K562 (cell line): ENCODE measurements around the gene AKT1S1. TPM values are rescaled to one million over a fixed set of nuclear protein-coding genes. Genes with fewer than 3 reads are reported as not detected.

Experiments used
- ATAC-seq: fragments of 200-7000 bp; cut with Tn5 transposase; 3 replicates; pipeline ENCODE4 v1.9.1; 2020; ENCODE audit warnings: moderate library complexity
- BruUV-seq: library from RNA; stranded (reverse); fragments of 400-500 nt; replicated peaks from 2 replicates; lab custom pipeline; 2021; lab: Mats Ljungman, UMichigan
- CTCF ChIA-PET: fragments of 300-600 bp; formaldehyde crosslinking; extraction: SDS; loops from one replicate; lab custom pipeline; 2021; ENCODE audit warnings: low intra/inter-chr PET ratio; lab: Yijun Ruan, JAX
- POLR2A ChIA-PET: fragments of 300-600, 350-650 bp; sonication (Branson Sonifier 250); formaldehyde crosslinking; extraction: SDS; loops from one replicate; lab custom pipeline; 2021; ENCODE audit warnings: antibody characterized with exemption, inconsistent platforms; lab: Yijun Ruan, JAX
- DNase-seq, 4 experiments: peaks; one replicate each; pipeline versions ENCODE4 v3.0.0 to v3.0.0-alpha.2; 2011 to 2018; ENCODE audit warnings: low spot score in 3 of 4, mixed read lengths in 3 of 4; ENCODE audit errors: extremely low read depth in 1 of 4
- FAIRE-seq: peaks from 2 replicates; lab custom pipeline; 2011; peaks lifted over from hg19 to GRCh38; lab: Jason Lieb, UNC
- H2AFZ ChIP-seq: 2 replicates; pipeline ENCODE4 v1.6.0; 2011; ENCODE audit warnings: low read depth, low read length, control low read depth, inconsistent platforms
- H3K27ac ChIP-seq: fragments of 200-600 bp; 3 replicates; pipeline ENCODE4 v1.8.0; 2011; ENCODE audit warnings: low read depth, mild to moderate bottlenecking, control low read depth, inconsistent platforms, low read length, moderate library complexity, mixed read lengths; ENCODE audit errors: extremely low read depth
- H3K27me3 ChIP-seq, 2 experiments: fragments of 300-600 bp in 1 of 2; 2 replicates in 1 of 2; 3 replicates in 1 of 2; pipeline versions ENCODE4 v1.6.0 to v1.8.0; 2011; ENCODE audit warnings: inconsistent platforms in 2 of 2, low read length in 2 of 2, mild to moderate bottlenecking in 1 of 2, mixed read lengths in 1 of 2, moderate library complexity in 1 of 2; ENCODE audit not compliant: control insufficient read depth in 2 of 2, insufficient read depth in 2 of 2
- H3K36me3 ChIP-seq: fragments of 300-600 bp; 3 replicates; pipeline ENCODE4 v1.8.0; 2011; ENCODE audit warnings: mild to moderate bottlenecking, low read length, inconsistent platforms; ENCODE audit not compliant: control insufficient read depth, insufficient read depth
- H3K4me1 ChIP-seq, 2 experiments: fragments of 200-600 bp in 1 of 2; replicated peaks in 1 of 2; 2 replicates in 1 of 2; 3 replicates in 1 of 2; pipeline versions ENCODE4 v1.5.1 to v1.8.0; 2011; ENCODE audit warnings: inconsistent platforms in 2 of 2, low read length in 2 of 2, mild to moderate bottlenecking in 1 of 2, mixed read lengths in 1 of 2, moderate library complexity in 1 of 2; ENCODE audit not compliant: control insufficient read depth in 2 of 2, insufficient read depth in 2 of 2
- H3K4me2 ChIP-seq: 2 replicates; pipeline ENCODE4 v1.6.1; 2011; ENCODE audit warnings: low read length, control low read depth, inconsistent platforms, mixed read lengths; ENCODE audit not compliant: insufficient read depth
- H3K4me3 ChIP-seq: fragments of 200-600 bp; sonication (generic), shearing (Covaris generic); 2 replicates; pipeline ENCODE4 v1.5.1; 2016; ENCODE audit warnings: control low read depth, inconsistent platforms
- H3K79me2 ChIP-seq: fragments of 200-600 bp; 3 replicates; pipeline ENCODE4 v1.8.0; 2011; ENCODE audit warnings: low read length, inconsistent platforms; ENCODE audit not compliant: control insufficient read depth, insufficient read depth
- H3K9ac ChIP-seq, 2 experiments: 2 replicates each; pipeline versions ENCODE4 v1.6.0 to v1.6.1; 2011; ENCODE audit warnings: low read depth in 2 of 2, low read length in 2 of 2, control low read depth in 1 of 2, inconsistent platforms in 1 of 2, mild to moderate bottlenecking in 1 of 2, mixed read lengths in 1 of 2; ENCODE audit not compliant: insufficient read depth in 1 of 2
- H3K9me1 ChIP-seq: one replicate; pipeline ENCODE4 v1.6.0; 2011; ENCODE audit warnings: inconsistent platforms, mild to moderate bottlenecking, low read length, moderate library complexity; ENCODE audit not compliant: control insufficient read depth, insufficient read depth
- H3K9me3 ChIP-seq: replicated peaks from 2 replicates; pipeline ENCODE4 v1.5.1; 2011; ENCODE audit warnings: low read depth, low read length, inconsistent platforms; ENCODE audit not compliant: control insufficient read depth, insufficient read depth
- H4K20me1 ChIP-seq: replicated peaks from 2 replicates; pipeline ENCODE4 v1.6.1; 2011; ENCODE audit warnings: low read length, inconsistent platforms, mixed read lengths; ENCODE audit not compliant: control insufficient read depth, insufficient read depth
- ETS2 ChIP-seq: IDR thresholded peaks from 2 replicates; pipeline ENCODE4 v1.6.1; 2016; ENCODE audit warnings: borderline replicate concordance, missing genetic modification characterization, mild to moderate bottlenecking, moderate library complexity, missing compliant biosample characterization; ENCODE audit not compliant: poor library complexity, severe bottlenecking
- GATA2 ChIP-seq: sonication (generic); formaldehyde crosslinking; IDR thresholded peaks from 2 replicates; pipeline ENCODE4 v1.4.0; 2020; ENCODE audit warnings: mild to moderate bottlenecking, missing genetic modification reagents
- NFRKB ChIP-seq: fragments of 450-650 bp; IDR thresholded peaks from 2 replicates; pipeline ENCODE4 v1.6.1; 2016; ENCODE audit warnings: low read depth
- ZNF778 ChIP-seq: fragments of 450-650 bp; formaldehyde crosslinking; IDR thresholded peaks from 2 replicates; pipeline ENCODE4 v1.4.0; 2020; ENCODE audit warnings: mild to moderate bottlenecking, moderate library complexity
- WGBS: fragments of 100-300 bp; shearing (Covaris generic); methylation state at CpG from one replicate; pipeline ENCODE4 v1.1.6; 2016; ENCODE audit warnings: low coverage, mixed read lengths; ENCODE audit not compliant: insufficient coverage; ENCODE audit errors: missing lambda C conversion rate; 5-methylcytosine and 5-hydroxymethylcytosine counted together
- in situ Hi-C: fragments of 300-500 bp; cut with MboI; formaldehyde crosslinking; loops from 4 replicates; pipeline ENCODE4 v1.15.0; 2018; ENCODE audit warnings: inconsistent platforms, mixed read lengths
- intact Hi-C: fragments of 100-400 bp; cut with micrococcal nuclease; formaldehyde crosslinking; loops from 2 replicates; pipeline ENCODE4 v1.14.2; 2022
- polyA plus RNA-seq, 8 experiments: library from polyadenylated mRNA; depleted of rRNA in 4 of 8; stranded (reverse) in 5 of 8; unstranded in 3 of 8; fragments of >200 nt; fragmentation: Nextera tagmentation in 2 of 8; fragmentation: Illumina TruSeq in 1 of 8; extraction: Ambion mirVana in 2 of 8; extraction: Trizol in 1 of 8; gene quantifications; 2 replicates each; pipeline versions ENCODE4 v1.2.1 to v1.2.3, GENCODE V29; 2011 to 2014; ENCODE audit warnings: inconsistent platforms in 1 of 8, missing spikeins in 1 of 8
- total RNA-seq, 7 experiments: library from RNA; depleted of rRNA in 6 of 7; stranded (reverse); fragments of >200 nt in 6 of 7; fragmentation: Illumina TruSeq in 2 of 7; extraction: Trizol in 2 of 7; gene quantifications; 2 replicates each; pipeline versions ENCODE4 v1.2.1 to v1.2.3, GENCODE V29; 2011 to 2021; ENCODE audit warnings: low replicate concordance in 1 of 7
- TF ChIP-seq, protein P1 (sequence below): sonication (generic); formaldehyde crosslinking; IDR thresholded peaks from 2 replicates; pipeline ENCODE4 v1.8.0; 2023; ENCODE audit warnings: mild to moderate bottlenecking, missing genetic modification reagents

AKT1S1 gene
- total and polyA plus RNA-seq, 9 of the 15 experiments (the other 6 are each of a cell fraction or from before 2014, with no cell fraction given): 1.2 to 50.3 (median 17.1) TPM

- no peak overlapping the region for H3K27ac ChIP-seq
- H2AFZ ChIP-seq: no peak overlapping the region
- ATAC-seq (no peak), FAIRE-seq (peak; percentile 11), DNase-seq (no peak)
- no peaks in the 10 kb centered on the region for H3K27me3 ChIP-seq
- H3K9me1 ChIP-seq: peaks cover 2% of the 10 kb centered on the region
- no TSS peak for BruUV-seq
- ChIA-PET POLR2A (interaction anchor here (2.2 kb wide), 1 partner anchor 11 kb away, joined by 7 read pairs; no protein-coding TSS in a partner anchor), CTCF (no interaction called here)
- TF ChIP-seq ETS2 (tag): no peak
- TF ChIP-seq, protein P1, sequence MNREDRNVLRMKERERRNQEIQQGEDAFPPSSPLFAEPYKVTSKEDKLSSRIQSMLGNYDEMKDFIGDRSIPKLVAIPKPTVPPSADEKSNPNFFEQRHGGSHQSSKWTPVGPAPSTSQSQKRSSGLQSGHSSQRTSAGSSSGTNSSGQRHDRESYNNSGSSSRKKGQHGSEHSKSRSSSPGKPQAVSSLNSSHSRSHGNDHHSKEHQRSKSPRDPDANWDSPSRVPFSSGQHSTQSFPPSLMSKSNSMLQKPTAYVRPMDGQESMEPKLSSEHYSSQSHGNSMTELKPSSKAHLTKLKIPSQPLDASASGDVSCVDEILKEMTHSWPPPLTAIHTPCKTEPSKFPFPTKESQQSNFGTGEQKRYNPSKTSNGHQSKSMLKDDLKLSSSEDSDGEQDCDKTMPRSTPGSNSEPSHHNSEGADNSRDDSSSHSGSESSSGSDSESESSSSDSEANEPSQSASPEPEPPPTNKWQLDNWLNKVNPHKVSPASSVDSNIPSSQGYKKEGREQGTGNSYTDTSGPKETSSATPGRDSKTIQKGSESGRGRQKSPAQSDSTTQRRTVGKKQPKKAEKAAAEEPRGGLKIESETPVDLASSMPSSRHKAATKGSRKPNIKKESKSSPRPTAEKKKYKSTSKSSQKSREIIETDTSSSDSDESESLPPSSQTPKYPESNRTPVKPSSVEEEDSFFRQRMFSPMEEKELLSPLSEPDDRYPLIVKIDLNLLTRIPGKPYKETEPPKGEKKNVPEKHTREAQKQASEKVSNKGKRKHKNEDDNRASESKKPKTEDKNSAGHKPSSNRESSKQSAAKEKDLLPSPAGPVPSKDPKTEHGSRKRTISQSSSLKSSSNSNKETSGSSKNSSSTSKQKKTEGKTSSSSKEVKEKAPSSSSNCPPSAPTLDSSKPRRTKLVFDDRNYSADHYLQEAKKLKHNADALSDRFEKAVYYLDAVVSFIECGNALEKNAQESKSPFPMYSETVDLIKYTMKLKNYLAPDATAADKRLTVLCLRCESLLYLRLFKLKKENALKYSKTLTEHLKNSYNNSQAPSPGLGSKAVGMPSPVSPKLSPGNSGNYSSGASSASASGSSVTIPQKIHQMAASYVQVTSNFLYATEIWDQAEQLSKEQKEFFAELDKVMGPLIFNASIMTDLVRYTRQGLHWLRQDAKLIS (CRISPR knock-in tag): no peak
- no peak for TF ChIP-seq ZNF778 (CRISPR knock-in tag)
- no peak for TF ChIP-seq GATA2 (CRISPR knock-in tag)
- TF ChIP-seq NFRKB: no peak
- no peak overlapping the region for H3K4me2 ChIP-seq
- 92% methylated on average over 11 of the region's 11 CpGs for WGBS
- intact Hi-C loops (no loop called here), in situ Hi-C loops (no loop called here)
- H4K20me1 ChIP-seq: no peaks in the 10 kb centered on the region
- no peaks in the 10 kb centered on the region for H3K79me2 ChIP-seq
- H3K9ac ChIP-seq: no peak overlapping the region
- H3K4me3 ChIP-seq: no peak overlapping the region
- peaks cover 0 to 23% of the 10 kb centered on the region in 2 experiments; a peak in 2 of 5 replicates for H3K4me1 ChIP-seq
- H3K9me3 ChIP-seq: no peaks in the 10 kb centered on the region
- H3K36me3 ChIP-seq: peaks cover 62% of the 10 kb centered on the region
These were observed 37.4 kb downstream of the AKT1S1 start for GRCh38 chr19:49839713-49840112.
